HEK293 (cell line): ENCODE data around the gene ZNF467.

ENCODE experiments used
- CTCF ChIA-PET: fragments of 350-600 bp; formaldehyde crosslinking; extraction: SDS; loops from one replicate; lab custom pipeline; 2021; ENCODE audit warnings: antibody characterized with exemption; lab: Yijun Ruan, JAX
- POLR2A ChIA-PET: fragments of 300-600 bp; formaldehyde crosslinking; extraction: SDS; loops from one replicate; lab custom pipeline; 2020; ENCODE audit warnings: antibody characterized with exemption, inconsistent platforms; lab: Yijun Ruan, JAX
- H3K27ac ChIP-seq: fragments of 200-500 bp; sonication (Bioruptor generic); 2 replicates; pipeline ENCODE4 v1.5.1; 2014; ENCODE audit warnings: low read depth, low read length, control low read depth, inconsistent platforms; ENCODE audit errors: extremely low read depth
- H3K36me3 ChIP-seq, 2 experiments: fragments of 200-500 bp in 1 of 2; sonication (Bioruptor generic) in 1 of 2; 1 replicate in 1 of 2; 2 replicates in 1 of 2; pipeline ENCODE4 v1.5.1; 2014 to 2017; ENCODE audit warnings: inconsistent platforms in 2 of 2, low read length in 2 of 2; ENCODE audit not compliant: control insufficient read depth in 2 of 2, insufficient read depth in 1 of 2
- H3K4me1 ChIP-seq: fragments of 200-500 bp; sonication (Bioruptor generic); 2 replicates; pipeline ENCODE4 v1.5.1; 2014; ENCODE audit warnings: mild to moderate bottlenecking, low read length, inconsistent platforms; ENCODE audit not compliant: control insufficient read depth, insufficient read depth
- H3K4me3 ChIP-seq: 2 replicates; pipeline ENCODE4 v1.5.1; 2011; ENCODE audit warnings: low read depth, mild to moderate bottlenecking, control low read depth, low read length, moderate library complexity
- H3K9me3 ChIP-seq: fragments of 200-500 bp; sonication (Bioruptor generic); 2 replicates; pipeline ENCODE4 v1.5.1; 2014; ENCODE audit warnings: low read depth, low read length, inconsistent platforms; ENCODE audit not compliant: control insufficient read depth, insufficient read depth
- GLIS1 ChIP-seq: fragments of 450-650 bp; formaldehyde crosslinking; IDR thresholded peaks from 2 replicates; pipeline ENCODE4 v1.5.1; 2016; ENCODE audit warnings: missing biosample characterization, missing genetic modification characterization
- GLIS2 ChIP-seq: fragments of 450-650 bp; formaldehyde crosslinking; IDR thresholded peaks from 2 replicates; pipeline ENCODE4 v1.5.1; 2016; ENCODE audit warnings: missing biosample characterization, missing genetic modification characterization
- HIC1 ChIP-seq: fragments of 450-650 bp; formaldehyde crosslinking; IDR thresholded peaks from 2 replicates; pipeline ENCODE4 v1.5.1; 2016; ENCODE audit warnings: missing biosample characterization, missing genetic modification characterization
- PRDM10 ChIP-seq: fragments of 450-650 bp; formaldehyde crosslinking; IDR thresholded peaks from 2 replicates; pipeline ENCODE4 v1.5.1; 2016; ENCODE audit warnings: missing biosample characterization, missing genetic modification characterization
- PRDM4 ChIP-seq: fragments of 450-650 bp; formaldehyde crosslinking; IDR thresholded peaks from 2 replicates; pipeline ENCODE4 v1.5.1; 2017; ENCODE audit warnings: missing biosample characterization, missing genetic modification characterization
- SCRT1 ChIP-seq: fragments of 450-650 bp; formaldehyde crosslinking; IDR thresholded peaks from 2 replicates; pipeline ENCODE4 v1.5.1; 2016; ENCODE audit warnings: missing biosample characterization, missing genetic modification characterization, borderline replicate concordance
- SP3 ChIP-seq: fragments of 450-650 bp; formaldehyde crosslinking; IDR thresholded peaks from 2 replicates; pipeline ENCODE4 v1.5.1; 2016; ENCODE audit warnings: missing biosample characterization, missing genetic modification characterization
- ZBTB1 ChIP-seq: fragments of 450-650 bp; formaldehyde crosslinking; IDR thresholded peaks from 2 replicates; pipeline ENCODE4 v1.5.1; 2016; ENCODE audit warnings: missing biosample characterization, missing genetic modification characterization
- ZIC2 ChIP-seq: fragments of 450-650 bp; formaldehyde crosslinking; IDR thresholded peaks from 2 replicates; pipeline ENCODE4 v1.5.1; 2016; ENCODE audit warnings: missing biosample characterization, missing genetic modification characterization
- ZNF112 ChIP-seq: fragments of 450-650 bp; formaldehyde crosslinking; IDR thresholded peaks from 2 replicates; pipeline ENCODE4 v1.5.0; 2017; ENCODE audit warnings: missing biosample characterization, missing genetic modification characterization
- ZNF19 ChIP-seq: fragments of 450-650 bp; formaldehyde crosslinking; IDR thresholded peaks from 2 replicates; pipeline ENCODE4; 2016; ENCODE audit warnings: missing biosample characterization, missing genetic modification characterization, low read depth
- ZNF366 ChIP-seq: fragments of 450-650 bp; formaldehyde crosslinking; conservative IDR thresholded peaks from 2 replicates; pipeline ENCODE4 v1.5.1; 2016; ENCODE audit warnings: missing biosample characterization, missing genetic modification characterization
- ZNF596 ChIP-seq: fragments of 450-650 bp; IDR thresholded peaks from 2 replicates; pipeline ENCODE4 v1.5.0; 2018; ENCODE audit warnings: missing biosample characterization, mild to moderate bottlenecking, missing genetic modification characterization, moderate library complexity
- ZNF624 ChIP-seq: fragments of 450-650 bp; formaldehyde crosslinking; IDR thresholded peaks from 2 replicates; pipeline ENCODE4 v1.5.1; 2017; ENCODE audit warnings: missing biosample characterization, missing genetic modification characterization
- ZNF660 ChIP-seq: fragments of 450-650 bp; IDR thresholded peaks from 2 replicates; pipeline ENCODE4 v1.5.1; 2018; ENCODE audit warnings: missing biosample characterization, mild to moderate bottlenecking, missing genetic modification characterization

The ZNF467 gene

DNA sequence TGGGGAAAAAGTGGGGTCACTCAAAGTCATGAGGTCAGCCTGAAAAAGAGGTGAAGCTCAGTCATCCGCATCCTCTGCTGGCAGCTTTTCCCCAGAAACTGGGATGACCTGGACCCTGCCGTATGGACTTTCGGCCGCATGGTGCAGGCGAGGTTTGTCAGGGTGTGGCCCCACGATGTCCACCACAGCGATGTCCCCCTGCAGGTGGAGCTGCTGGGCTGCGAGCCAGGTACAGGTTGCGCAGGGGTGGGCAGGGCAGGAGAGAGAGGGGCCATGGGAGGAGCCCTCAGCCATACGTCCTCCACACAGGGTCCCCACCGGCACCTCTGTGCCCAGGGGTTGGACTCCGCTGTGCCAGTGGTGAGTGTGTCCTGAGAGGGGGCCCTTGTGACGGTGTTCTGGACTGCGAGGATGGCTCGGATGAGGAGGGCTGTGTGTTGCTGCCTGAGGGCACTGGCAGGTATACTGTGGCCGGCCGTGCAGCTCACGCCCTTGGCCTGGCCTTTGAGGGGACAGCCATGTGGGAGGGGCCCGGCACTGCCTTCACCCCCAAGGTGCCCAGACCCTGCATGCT is 23.0 kb upstream of the ZNF467 start (continued):
- TF ChIP-seq PRDM10 (tag by site-specific recombination): no peak
- TF ChIP-seq PRDM4 (tag by site-specific recombination): no peak
- no peak for TF ChIP-seq SCRT1
- no peak for TF ChIP-seq SP3 (tag by site-specific recombination)

- TF ChIP-seq GLIS1 (tag by site-specific recombination) (0 out of 2 replicates have a peak, but pooled peaks have one; percentile 6), ZNF366 (tag by site-specific recombination) (no peak), ZIC2 (peak; percentile 36; the same call in 1 of the 2 replicates), GLIS2 (peak; percentile 40)
- no peaks in the 10 kb centered on the region for H3K4me1 ChIP-seq
- ChIA-PET CTCF (interaction anchor here (0.6 to 1.0 kb wide), 2 partner anchors 11 to 510 kb away, joined by 4 to 6 read pairs; no protein-coding TSS in a partner anchor), POLR2A (no interaction called here)
- no peak overlapping the region for H3K4me3 ChIP-seq
- no peaks in the 10 kb centered on the region for H3K9me3 ChIP-seq
- no peak overlapping the region for H3K27ac ChIP-seq
- H3K36me3 ChIP-seq: no peaks in the 10 kb centered on the region
These were observed 21.7 kb upstream of the ZNF467 start for GRCh38 chr7:149795126-149795525.

- no peaks in the 10 kb centered on the region for H3K4me1 ChIP-seq
- no peaks in the 10 kb centered on the region for H3K36me3 ChIP-seq
- H3K27ac ChIP-seq: no peak overlapping the region
- H3K4me3 ChIP-seq: no peak overlapping the region
- H3K9me3 ChIP-seq: no peaks in the 10 kb centered on the region
- POLR2A ChIA-PET: no interaction called here
- CTCF ChIA-PET: interaction anchor here (0.6 to 1.0 kb wide), 6 partner anchors 9 to 543 kb away, joined by 3 to 6 read pairs (median 3); no protein-coding TSS in a partner anchor
- TF ChIP-seq SP3 (tag by site-specific recombination) (no peak), ZNF660 (tag by site-specific recombination) (no peak), GLIS1 (tag by site-specific recombination) (peak; percentile 10; the same call in 1 of the 2 replicates), ZBTB1 (no peak)
These were observed 21.3 kb upstream of the ZNF467 start for GRCh38 chr7:149794661-149795060.

DNA sequence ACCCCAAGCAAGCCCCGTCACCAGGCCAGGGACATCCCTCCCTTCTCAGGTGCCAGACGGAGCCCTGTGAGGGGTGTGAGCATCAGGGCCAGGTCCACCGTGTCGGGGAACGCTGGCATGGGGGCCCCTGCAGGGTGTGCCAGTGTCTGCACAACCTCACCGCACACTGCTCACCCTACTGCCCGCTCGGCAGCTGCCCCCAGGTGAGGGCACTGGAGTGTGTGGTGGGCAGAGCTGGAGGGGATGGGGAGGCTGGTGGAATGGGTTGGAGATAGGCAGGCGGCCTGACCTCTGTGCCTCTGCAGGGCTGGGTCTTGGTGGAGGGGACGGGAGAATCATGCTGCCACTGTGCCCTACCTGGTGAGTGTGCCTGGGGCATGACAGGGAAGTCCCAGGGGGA is 19.9 kb upstream of the ZNF467 start:
- no peak overlapping the region for H3K27ac ChIP-seq
- TF ChIP-seq HIC1 (tag by site-specific recombination) (0 out of 2 replicates have a peak, but pooled peaks have one; percentile 30), ZNF19 (tag by site-specific recombination) (no peak), ZNF596 (tag by site-specific recombination) (no peak), ZNF624 (no peak), ZNF112 (tag by site-specific recombination) (no peak)
- TF ChIP-seq, all 188 proteins: peak for 1
- no peaks in the 10 kb centered on the region for H3K4me1 ChIP-seq
- no peak overlapping the region for H3K4me3 ChIP-seq
- no peaks in the 10 kb centered on the region for H3K9me3 ChIP-seq
- no peaks in the 10 kb centered on the region for H3K36me3 ChIP-seq
- CTCF ChIA-PET: interaction anchor here (0.7 kb wide), 1 partner anchor 9 kb away, joined by 5 read pairs; no protein-coding TSS in a partner anchor
- POLR2A ChIA-PET: no interaction called here
